Measurements from ENCODE around the gene RPL41.

The RPL41 gene

DNA sequence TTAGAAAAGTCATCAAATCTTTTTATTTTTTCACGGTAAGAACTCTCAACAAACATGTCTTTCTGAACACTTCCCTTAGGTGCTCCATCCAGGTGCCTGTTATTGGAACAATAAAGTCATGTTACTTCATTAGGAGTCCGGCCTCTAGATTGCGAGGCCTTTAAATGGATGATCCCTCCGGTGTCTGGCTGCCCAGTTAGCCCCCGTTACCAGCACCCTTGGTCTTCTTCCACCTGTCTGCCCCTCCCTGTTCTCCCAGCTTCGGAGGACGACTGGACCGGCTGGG, 12.7 kb upstream of the RPL41 start:
- no peak for DNase-seq

DNA sequence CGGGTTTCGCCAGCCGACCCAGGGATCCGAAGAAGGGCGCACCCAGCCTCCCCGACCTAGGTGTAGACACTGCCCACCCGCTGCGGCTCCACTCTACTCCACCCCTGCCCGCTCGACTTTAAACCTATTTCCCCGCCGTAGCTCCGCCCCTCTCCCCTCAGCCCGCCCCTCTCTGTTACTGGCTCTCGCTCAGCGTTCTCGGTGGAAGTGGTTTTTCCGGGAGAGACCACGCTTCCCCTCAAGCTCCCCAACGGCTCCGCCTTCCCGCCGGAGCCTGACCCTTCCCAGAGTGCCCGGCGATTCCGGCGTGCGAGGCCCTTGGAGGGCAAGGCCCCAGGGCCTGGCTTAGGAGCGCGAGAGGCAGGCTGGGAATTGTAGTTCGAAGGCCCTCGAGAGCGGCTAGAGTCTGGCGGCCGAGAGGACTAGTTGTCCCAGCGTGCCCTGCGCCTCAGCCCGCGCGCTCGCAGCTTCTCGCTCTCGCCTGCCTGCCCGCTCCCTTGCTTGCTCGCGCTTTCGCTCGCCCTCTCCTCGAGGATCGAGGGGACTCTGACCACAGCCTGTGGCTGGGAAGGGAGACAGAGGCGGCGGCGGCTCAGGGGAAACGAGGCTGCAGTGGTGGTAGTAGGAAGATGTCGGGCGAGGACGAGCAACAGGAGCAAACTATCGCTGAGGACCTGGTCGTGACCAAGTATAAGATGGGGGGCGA, 12.2 kb upstream of the RPL41 start, which contains the start of gene PA2G4:
PA2G4 (plus strand) TSS at position 451 of the 706 bp plus-strand sequence; CDS start at position 630, 179 bp downstream.
- DNase-seq: peak; percentile 98

DNA sequence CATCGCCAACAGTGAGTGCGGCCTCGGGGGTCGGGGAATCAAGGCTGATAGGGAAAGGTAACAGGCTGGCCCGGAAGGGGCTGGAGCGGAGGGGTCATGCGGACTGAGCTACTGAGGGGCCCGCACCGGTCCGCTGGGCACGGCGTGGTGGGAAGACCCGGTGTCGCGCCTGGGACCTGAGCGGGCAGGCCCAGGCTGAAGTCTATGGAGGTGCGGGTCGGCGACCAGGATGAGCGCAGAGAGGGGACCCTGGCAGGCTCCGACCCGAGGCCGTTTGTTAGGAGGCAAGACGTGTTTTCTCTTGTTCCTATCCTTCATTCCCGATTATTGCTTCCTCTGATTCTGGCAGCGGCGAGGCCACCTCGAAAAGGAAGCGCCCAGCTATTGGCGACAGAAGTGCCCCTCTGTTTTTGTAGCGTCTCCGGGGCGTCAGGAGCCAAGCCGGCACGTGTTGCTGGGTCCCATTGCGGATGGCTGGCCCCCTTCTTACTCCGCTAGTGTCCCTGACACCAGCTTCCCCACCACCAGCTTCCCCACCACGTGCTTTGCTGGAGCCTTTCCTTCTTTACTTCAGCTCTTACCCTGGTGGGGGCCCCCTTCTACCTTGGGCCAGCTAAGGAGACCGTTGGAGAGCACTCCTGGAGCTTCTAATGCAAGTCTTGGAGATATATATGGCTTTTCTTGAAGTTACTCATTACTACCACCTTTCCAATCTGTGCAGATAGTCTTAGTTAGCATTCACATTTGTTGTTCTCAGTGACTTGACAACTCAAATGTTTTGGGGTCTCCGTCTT, 11.4 kb upstream of the RPL41 start:
- DNase-seq: peak; percentile 7 to 15

- DNase-seq: no peak
Measured at GRCh38 chr12:56105609-56105902, 10.9 kb upstream of the RPL41 start.

DNA sequence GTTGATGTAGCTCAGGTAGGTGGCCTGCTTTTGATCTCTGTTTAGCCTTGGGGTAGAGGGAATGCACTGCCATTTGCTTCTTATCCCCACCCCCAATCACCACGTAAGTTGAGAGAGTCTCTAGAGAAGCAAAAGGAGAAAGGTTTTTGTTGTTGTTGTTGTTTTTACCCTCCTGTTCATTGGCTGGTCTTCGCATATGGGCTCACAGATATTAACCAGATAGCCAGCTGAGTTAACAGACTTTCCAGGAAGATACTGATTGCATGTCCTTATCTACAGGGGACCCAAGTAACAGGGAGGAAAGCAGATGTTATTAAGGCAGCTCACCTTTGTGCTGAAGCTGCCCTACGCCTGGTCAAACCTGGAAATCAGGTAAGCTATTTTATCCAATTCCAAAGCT, 9.2 kb upstream of the RPL41 start:
- no peak for DNase-seq

GRCh38 chr12:56110571-56110970, 5.9 kb upstream of the RPL41 start:
- DNase-seq: no peak

GRCh38 chr12:56114084-56114483, 2.3 kb upstream of the RPL41 start:
- DNase-seq: no peak

GRCh38 chr12:56115329-56115728, 1.1 kb upstream of the RPL41 start:
- DNase-seq: no peak

GRCh38 chr12:56117082-56117706, 761 bp downstream of the RPL41 start:
- peak in 1 of 2 donors; percentile 13 for DNase-seq

DNA sequence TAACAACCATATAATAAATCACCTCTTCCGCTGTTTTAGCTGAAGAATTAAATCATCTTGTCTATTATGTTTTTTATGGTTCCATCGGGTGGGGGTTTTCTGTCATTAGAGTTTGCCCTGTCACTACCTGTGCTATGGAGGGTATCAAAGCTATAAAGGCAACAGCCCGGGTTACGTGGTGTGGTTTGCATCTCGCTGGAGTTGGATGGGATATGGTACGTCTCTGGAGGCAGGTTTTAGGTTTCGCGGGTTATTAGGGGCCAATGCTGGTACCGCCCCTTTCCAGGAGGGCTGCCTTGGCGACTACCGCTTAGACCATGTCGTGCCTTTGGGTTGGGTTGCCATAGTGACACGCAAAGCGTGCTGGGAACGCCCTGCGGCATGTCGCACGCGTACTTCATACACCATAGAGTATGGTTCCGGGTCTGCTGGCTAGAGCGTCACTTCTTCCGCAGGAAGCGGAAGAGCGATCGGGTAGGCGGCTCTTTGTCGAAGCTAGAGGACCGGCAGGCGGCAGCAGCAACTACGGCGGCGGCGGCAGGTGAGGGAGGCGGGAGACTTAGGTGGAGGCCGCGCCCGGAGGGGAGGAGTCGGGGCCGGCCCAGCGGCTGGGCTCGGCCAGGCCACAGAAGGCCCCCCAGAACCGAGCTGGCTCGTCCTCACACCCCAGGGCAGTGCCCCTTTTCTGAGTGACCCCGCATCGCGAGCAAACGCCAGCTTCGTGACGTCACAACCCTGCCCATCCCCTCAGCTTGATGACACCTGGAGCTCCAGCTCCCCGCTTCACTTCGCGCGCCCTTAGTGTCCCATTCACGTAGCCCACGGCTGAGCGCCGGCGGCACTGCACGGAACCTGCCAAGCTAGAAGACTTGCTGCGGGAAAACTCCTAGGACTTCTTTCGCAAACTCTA, 1.6 kb downstream of the RPL41 start, which contains the start of gene ZC3H10:
ZC3H10 (plus strand) TSS at position 489 of the 910 bp plus-strand sequence. CDS start 2,297 bp downstream, outside the sequence.
- peak; percentile 99 for DNase-seq

DNA sequence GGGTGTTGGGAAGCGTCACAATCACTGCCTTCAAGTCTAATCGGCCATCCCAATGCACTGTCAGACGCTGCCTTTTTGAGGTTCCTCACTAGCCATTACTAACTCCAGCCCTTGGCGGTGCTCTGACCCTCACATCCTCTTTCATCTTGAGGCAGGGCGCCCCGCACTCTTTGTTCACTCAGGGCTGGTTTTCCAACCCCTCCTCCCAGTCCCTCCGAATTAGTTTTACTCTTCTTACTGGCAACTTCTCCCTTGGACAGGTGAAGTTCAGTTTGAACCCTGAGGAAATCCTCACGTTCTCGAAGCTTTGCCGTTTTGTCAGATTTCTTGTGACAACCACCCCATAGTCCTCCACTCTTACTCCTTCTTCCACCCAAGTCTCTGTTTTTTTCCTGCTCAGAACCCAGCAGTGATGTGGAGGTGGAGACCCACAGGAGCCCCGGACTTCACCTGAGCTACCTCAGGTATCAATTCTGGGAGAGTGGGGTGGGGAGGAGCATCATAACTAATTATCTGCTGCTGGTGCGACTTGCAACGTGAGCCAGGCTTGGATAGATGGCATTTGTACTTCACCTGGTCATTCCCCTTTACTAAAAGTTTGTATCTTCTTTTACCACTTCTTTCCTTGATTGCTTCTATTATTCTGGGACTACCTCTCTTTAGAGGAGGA, 2.4 kb downstream of the RPL41 start:
- DNase-seq: no peak

DNA sequence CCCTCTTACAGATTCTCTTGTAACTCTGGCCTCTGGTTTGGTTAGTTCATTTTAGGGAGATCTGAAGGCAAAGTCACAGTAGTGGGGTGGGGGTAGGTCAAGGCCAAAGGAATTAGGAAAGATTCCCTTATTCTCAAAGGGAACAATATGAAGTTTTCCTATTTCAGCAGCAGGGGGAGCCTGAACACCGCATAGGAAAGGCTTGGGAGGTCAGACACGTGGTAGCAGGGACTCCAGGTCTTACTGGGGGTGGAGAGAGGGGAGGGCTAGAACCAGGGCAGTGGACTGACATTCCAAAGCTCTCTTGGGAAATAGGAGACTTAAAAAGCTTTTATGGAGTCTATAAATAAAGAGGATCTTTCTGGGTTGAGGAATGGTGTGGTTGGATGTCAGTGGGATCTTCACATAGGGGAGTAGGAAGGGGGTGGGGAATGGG, 2.9 kb downstream of the RPL41 start:
- DNase-seq: peak; percentile 72 to 77

- DNase-seq: no peak
Measured at GRCh38 chr12:56120158-56120846, 3.9 kb downstream of the RPL41 start.

- no peak for DNase-seq
Measured at GRCh38 chr12:56121204-56121870, 4.9 kb downstream of the RPL41 start.

DNA sequence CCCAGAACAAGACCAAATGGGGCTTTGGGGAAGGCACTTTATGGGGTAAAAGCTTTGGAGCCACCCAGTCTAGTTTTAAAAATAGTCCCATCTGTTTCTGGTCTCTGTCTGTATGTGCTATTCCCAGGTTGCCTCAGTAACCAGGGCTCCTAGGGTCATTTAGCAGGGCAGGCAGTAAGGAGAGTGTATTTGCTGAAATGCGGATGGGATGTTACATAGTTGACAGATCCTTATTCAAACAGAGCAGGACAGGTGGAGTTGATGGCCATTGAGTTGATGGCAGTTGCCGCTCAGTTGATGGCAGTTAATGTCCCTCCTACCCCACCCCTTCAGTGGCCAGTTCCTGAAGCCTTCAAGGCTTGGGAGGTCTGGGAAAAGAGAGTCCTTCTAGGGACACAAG, 6.2 kb downstream of the RPL41 start:
- no peak for DNase-seq

DNA sequence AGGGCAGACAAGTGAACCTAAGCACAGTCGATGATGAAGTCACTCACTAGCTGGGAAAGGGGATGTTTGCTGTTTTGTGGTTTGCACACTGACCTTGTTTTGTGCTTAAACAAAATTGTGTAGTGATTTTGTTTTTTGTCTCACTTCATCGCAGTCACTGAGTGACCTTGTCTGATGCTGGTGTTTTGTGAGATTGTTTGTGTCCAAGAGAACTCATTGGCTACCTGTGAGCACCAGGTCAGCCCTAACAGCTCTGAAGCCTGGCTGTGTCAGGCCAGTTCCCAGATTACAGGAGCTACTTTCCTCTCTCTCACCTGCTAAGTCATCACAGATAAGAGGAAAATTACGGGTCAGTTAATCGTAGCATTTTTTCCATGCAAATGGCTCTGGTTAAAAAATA, 7.7 kb downstream of the RPL41 start:
- no peak for DNase-seq

DNA sequence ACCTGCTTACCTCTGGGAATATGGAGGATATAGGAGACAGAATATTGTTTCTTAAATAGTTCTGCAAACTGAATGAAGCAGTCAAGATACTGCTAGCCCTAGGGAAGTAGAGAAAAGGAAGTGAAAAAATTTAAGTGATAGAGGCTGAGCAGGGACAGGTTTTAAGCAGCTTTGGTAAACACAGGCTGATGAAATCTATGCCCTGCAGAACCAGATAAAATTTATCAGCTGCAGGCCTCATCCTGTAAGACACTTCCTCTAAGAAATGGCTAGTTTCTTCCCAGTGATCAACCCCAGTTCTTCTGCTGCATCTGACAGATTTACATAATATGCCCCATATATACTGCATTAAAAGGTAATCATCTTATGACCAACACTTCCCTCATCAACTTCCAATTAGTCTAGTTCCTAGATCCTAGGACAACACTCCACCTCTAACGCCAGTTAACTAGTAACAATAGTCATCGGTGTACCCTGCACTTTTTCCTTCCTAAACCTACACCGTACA, 10.4 kb downstream of the RPL41 start:
- no peak for DNase-seq

DNA sequence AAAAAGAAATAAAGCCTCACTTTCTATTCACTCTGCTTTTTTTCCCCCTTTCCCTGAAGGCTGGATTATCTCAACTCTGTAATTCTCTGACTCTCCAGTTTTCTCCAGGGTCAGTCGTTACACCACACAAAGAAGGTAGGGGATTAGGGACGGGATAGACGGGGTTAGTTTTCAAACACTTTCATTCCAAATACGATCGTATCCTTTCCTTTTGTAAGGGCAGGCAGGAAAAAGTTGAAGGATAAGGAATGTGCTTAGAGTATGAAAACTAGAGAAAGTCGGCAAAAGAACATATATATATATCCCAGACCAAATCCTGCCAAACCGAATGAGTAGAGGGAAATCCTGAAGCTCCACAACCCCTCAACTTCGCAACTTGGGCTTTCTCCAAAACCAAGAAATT, 11.1 kb downstream of the RPL41 start:
- no peak for DNase-seq

DNA sequence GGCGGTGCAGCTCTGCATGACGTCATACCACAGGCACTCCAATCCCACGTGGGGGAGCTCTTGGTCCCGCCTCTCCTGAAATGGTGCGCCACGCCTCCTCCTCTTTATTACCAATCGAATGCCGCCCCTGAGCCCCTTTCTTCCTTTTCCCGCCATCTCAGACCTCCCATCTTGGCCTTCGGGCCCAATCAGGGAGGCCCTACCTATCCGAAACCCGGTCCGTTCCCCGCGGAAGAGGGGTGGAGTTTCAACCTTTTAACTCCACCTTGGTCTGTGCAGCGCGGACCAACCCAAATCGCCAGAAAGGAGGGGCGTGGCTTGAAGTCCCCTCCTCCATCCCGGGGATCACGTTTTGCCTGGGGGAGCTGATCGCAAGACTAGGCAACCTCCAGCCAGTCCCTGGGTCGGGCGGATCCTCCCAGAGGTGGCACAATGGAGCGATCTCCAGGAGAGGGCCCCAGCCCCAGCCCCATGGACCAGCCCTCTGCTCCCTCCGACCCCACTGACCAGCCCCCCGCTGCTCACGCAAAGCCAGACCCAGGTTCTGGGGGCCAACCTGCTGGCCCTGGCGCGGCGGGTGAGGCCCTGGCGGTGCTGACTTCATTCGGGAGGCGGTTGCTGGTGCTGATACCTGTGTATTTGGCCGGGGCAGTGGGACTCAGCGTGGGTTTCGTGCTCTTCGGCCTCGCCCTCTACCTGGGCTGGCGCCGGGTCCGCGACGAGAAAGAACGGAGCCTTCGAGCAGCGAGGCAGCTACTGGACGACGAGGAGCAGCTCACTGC, 11.6 kb downstream of the RPL41 start, which contains the start of gene ESYT1:
ESYT1 (plus strand) TSS at position 380 of the 782 bp plus-strand sequence; CDS start at position 433, 53 bp downstream.
- DNase-seq: peak; percentile 99

DNA sequence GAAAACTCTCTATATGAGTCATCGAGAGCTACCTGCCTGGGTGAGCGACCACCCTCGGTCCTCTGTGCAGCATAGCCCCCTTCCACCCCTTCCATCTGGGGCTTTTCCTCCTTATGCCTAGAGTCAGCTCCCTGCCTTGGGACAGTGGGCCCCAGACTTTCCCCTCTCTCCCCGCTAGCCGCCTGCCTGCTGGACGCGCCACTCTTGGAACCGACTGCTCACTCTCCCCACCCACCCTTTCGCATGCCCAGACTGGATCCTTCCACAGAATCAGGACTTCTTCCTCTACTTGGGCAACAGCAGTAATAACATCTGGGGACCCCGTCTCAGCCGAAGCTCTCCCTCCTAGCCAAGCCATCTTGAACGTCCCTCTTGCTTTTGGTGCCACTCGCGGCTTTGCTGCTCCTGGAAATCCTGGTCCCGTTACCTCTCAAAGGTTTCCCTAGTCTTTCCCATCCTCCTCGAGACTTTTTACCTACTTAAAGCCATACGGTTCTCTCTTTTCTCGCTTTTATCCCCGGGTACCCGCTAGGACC, 12.3 kb downstream of the RPL41 start:
- no peak for DNase-seq
